Transverse colon (tissue), 4 donors: ENCODE measurements around the gene PDZRN3.

Source experiments
- EP300 ChIP-seq: sonication (generic); formaldehyde crosslinking; IDR thresholded peaks from one replicate; pipeline ENCODE4 v1.6.1; 2017; ENCODE audit warnings: antibody characterized with exemption, low read depth
- POLR2AphosphoS5 ChIP-seq, 3 donors: sonication (generic); formaldehyde crosslinking; IDR thresholded peaks; one replicate each; pipeline ENCODE4 v1.6.1; 2016; ENCODE audit warnings: antibody characterized with exemption in 3 of 3
- TF ChIP-seq, protein P1 (sequence below), 5 experiments: fragments of 200-600 bp in 3 of 5; fragments of 450-650 bp in 2 of 5; sonication (generic) in 3 of 5; IDR thresholded peaks; 1 replicate in 2 of 5; 2 replicates in 3 of 5; pipeline ENCODE4 v1.5.1; 2016 to 2017; ENCODE audit warnings: antibody characterized with exemption in 5 of 5, inconsistent platforms in 3 of 5, mild to moderate bottlenecking in 2 of 5, moderate library complexity in 1 of 5

DNA sequence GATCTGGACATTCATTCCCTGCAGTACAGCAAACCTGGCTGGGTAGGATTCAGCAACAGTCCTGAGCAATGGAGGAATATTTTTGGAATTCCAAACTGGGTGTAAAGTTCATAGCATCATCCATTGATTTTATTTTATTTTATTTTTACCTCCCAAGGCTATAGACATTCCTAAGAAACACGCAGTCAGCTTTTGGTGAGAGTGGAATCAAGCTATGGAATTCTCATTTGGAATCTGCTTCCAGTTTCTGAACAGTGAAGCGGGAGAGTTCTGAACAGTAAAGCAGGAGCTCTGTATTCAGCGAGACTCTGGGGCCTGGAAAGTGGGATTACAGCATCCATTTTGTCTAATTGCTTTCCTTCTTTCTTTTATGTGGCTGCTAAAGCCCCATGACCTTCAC lies 1.4 kb upstream of the PDZRN3 start:
- TF ChIP-seq, protein P1, sequence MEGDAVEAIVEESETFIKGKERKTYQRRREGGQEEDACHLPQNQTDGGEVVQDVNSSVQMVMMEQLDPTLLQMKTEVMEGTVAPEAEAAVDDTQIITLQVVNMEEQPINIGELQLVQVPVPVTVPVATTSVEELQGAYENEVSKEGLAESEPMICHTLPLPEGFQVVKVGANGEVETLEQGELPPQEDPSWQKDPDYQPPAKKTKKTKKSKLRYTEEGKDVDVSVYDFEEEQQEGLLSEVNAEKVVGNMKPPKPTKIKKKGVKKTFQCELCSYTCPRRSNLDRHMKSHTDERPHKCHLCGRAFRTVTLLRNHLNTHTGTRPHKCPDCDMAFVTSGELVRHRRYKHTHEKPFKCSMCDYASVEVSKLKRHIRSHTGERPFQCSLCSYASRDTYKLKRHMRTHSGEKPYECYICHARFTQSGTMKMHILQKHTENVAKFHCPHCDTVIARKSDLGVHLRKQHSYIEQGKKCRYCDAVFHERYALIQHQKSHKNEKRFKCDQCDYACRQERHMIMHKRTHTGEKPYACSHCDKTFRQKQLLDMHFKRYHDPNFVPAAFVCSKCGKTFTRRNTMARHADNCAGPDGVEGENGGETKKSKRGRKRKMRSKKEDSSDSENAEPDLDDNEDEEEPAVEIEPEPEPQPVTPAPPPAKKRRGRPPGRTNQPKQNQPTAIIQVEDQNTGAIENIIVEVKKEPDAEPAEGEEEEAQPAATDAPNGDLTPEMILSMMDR (IDR thresholded peaks at IDR 0.05): no peak
- no peak for TF ChIP-seq EP300
- no peak for TF ChIP-seq POLR2AphosphoS5 (IDR thresholded peaks at IDR 0.05)
